ENCODE results near the gene KCND3. TPM values are rescaled to one million over a fixed set of nuclear protein-coding genes. Genes with fewer than 3 reads are reported as not detected.

KCND3 gene
- total and polyA plus RNA-seq, 2 donors from 2014 or later = 1.2 to 12.6 TPM

DNA sequence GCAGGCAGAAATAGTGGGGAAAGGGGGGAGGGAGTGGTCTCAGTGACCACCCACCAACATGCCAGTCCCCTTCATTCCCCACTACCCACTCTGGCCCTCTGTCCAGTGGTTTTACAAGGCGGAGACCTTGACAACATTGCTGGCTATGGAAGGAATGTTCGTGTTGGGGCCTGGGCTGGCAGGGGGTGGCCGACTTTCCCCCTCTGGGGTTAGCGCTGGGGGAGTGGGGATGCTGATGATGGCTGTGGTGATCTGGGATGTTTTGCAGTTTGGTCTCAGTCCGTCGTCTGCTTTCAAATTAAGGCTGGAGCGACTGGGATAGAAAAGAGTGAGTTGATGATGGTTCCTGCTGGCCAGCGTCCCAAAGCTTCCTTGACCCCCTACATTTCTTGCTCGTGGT, 213.5 kb downstream of the KCND3 start:
- FAIRE-seq (no peak), DNase-seq (no peak)
- Histone ChIP-seq H3K9ac (ENCODE audit: low read length in 3 of 3) (no peak overlapping the region), H3K27me3 (ENCODE audit: control insufficient read depth, insufficient read depth, low read length) (no peaks in the 10 kb centered on the region), H3K27ac (ENCODE audit: low read depth in 2 of 2, low read length in 2 of 2) (no peak overlapping the region), H3K4me3 (ENCODE audit: low read length in 3 of 3) (no peak overlapping the region), H3K36me3 (ENCODE audit: control insufficient read depth in 2 of 3, insufficient read depth in 3 of 3, low read length in 3 of 3) (no peaks in the 10 kb centered on the region), H3K4me1 (ENCODE audit: control insufficient read depth in 2 of 3, insufficient read depth in 2 of 3, low read depth in 1 of 3, low read length in 3 of 3) (no peaks in the 10 kb centered on the region), H3K9me3 (ENCODE audit: control insufficient read depth in 2 of 3, insufficient read depth in 1 of 3, low read length in 3 of 3) (no peaks in the 10 kb centered on the region)
- intact Hi-C loops (cut with DNase I) = no loop called here
- TF ChIP-seq, protein P1, sequence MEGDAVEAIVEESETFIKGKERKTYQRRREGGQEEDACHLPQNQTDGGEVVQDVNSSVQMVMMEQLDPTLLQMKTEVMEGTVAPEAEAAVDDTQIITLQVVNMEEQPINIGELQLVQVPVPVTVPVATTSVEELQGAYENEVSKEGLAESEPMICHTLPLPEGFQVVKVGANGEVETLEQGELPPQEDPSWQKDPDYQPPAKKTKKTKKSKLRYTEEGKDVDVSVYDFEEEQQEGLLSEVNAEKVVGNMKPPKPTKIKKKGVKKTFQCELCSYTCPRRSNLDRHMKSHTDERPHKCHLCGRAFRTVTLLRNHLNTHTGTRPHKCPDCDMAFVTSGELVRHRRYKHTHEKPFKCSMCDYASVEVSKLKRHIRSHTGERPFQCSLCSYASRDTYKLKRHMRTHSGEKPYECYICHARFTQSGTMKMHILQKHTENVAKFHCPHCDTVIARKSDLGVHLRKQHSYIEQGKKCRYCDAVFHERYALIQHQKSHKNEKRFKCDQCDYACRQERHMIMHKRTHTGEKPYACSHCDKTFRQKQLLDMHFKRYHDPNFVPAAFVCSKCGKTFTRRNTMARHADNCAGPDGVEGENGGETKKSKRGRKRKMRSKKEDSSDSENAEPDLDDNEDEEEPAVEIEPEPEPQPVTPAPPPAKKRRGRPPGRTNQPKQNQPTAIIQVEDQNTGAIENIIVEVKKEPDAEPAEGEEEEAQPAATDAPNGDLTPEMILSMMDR (IDR thresholded peaks at IDR 0.05; ENCODE audit: borderline replicate concordance, extremely low read depth, insufficient read depth) = no peak

DNA sequence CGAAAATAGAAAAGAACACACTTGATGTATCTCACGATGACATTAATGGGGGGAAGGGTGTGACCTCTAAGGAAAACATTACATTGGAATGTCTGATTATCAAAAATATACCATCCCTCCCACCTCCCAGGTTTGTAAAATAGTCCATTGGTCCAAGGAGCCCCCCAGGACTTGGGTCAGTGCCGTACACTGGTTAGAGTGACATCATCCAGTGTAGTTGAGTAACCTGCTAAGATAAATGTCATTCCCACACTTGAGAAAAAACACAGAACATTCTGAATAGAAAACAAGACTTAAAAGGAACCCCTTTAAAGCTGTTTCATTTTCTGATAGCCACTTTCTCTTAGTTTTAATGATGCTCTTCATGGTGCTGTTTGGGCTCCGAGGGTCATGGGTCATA, 218.6 kb downstream of the KCND3 start:
- intact Hi-C loops (cut with DNase I) = no loop called here
- DNase-seq = no peak
- H3K4me1 ChIP-seq (ENCODE audit: control insufficient read depth in 2 of 3, insufficient read depth in 2 of 3, low read depth in 1 of 3, low read length in 3 of 3) = peaks cover 0 to 6% (median 3%) of the 10 kb centered on the region in 3 donors
- H3K36me3 ChIP-seq (ENCODE audit: control insufficient read depth in 2 of 3, insufficient read depth in 3 of 3, low read length in 3 of 3) = peaks cover 0 to 9% (median 4%) of the 10 kb centered on the region in 3 donors
- no peak overlapping the region for H3K27ac ChIP-seq (ENCODE audit: low read depth in 2 of 2, low read length in 2 of 2)
- no peaks in the 10 kb centered on the region for H3K9me3 ChIP-seq (ENCODE audit: control insufficient read depth in 2 of 3, insufficient read depth in 1 of 3, low read length in 3 of 3)
- H3K4me3 ChIP-seq (ENCODE audit: low read length in 3 of 3) = no peak overlapping the region
- TF ChIP-seq, protein P1 (IDR thresholded peaks at IDR 0.05; ENCODE audit: borderline replicate concordance, extremely low read depth, insufficient read depth) = no peak
- H3K9ac ChIP-seq (ENCODE audit: low read length in 3 of 3) = no peak overlapping the region
- no peaks in the 10 kb centered on the region for H3K27me3 ChIP-seq (ENCODE audit: control insufficient read depth, insufficient read depth, low read length)
- no peak for FAIRE-seq

DNA sequence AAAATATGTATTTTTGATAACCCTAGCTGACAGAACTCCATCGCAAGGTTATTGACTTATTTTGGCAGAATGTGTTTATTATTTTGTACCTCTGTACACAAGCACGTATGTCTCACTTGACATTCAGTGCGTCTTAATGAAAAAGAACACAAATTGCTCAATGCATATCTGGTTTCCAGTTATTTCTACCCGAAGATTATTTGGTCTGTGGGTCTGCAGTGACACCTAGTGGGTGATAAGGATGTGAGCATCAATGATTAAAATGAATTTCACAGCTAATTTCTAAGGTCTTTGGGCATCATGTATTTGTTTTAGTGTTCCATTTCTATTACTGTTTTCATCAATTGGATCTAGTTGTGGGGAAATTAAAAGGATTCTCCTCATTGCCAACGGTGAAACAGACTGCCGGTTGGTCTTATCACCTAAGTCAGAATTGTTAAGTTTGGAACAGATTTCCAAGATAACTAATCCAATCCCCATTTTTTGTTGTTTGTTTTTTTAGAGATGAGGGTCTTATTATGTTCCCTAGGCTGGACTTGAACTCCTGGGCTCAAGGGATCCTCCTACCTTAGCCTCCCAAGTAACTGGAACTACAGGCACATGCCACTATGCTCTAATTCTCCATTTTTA, 219.8 kb downstream of the KCND3 start:
- Histone ChIP-seq H3K27me3 (ENCODE audit: control insufficient read depth, insufficient read depth, low read length) (no peaks in the 10 kb centered on the region), H3K4me3 (ENCODE audit: low read length in 3 of 3) (peak overlapping the region in 2 of 3 donors; percentile 10), H3K36me3 (ENCODE audit: control insufficient read depth in 2 of 3, insufficient read depth in 3 of 3, low read length in 3 of 3) (peaks cover 0 to 12% (median 11%) of the 10 kb centered on the region in 3 donors), H3K27ac (ENCODE audit: low read depth in 2 of 2, low read length in 2 of 2) (no peak overlapping the region), H3K4me1 (ENCODE audit: control insufficient read depth in 2 of 3, insufficient read depth in 2 of 3, low read depth in 1 of 3, low read length in 3 of 3) (peaks cover 0 to 6% (median 3%) of the 10 kb centered on the region in 3 donors), H3K9ac (ENCODE audit: low read length in 3 of 3) (no peak overlapping the region), H3K9me3 (ENCODE audit: control insufficient read depth in 2 of 3, insufficient read depth in 1 of 3, low read length in 3 of 3) (no peaks in the 10 kb centered on the region)
- FAIRE-seq (peak; percentile 93), DNase-seq (peak in 3 of 5 donors; percentile 34 to 86 (median 80))
- intact Hi-C loops (cut with DNase I) = no loop called here
- TF ChIP-seq, protein P1 (IDR thresholded peaks at IDR 0.05; ENCODE audit: borderline replicate concordance, extremely low read depth, insufficient read depth) = peak; percentile 77

Data from kidney (tissue), 14 donors.